HepG2 (cell line): ENCODE results near the gene PIP5K1A. TPM values are rescaled to one million over a fixed set of nuclear protein-coding genes. Genes with fewer than 3 reads are reported as not detected.

Experiments used
- ARNTL ChIP-seq: sonication (generic); formaldehyde crosslinking; IDR thresholded peaks from 2 replicates; pipeline ENCODE4 v1.4.0; 2020; ENCODE audit warnings: mild to moderate bottlenecking, missing genetic modification reagents
- CAMTA2 ChIP-seq: sonication (generic); formaldehyde crosslinking; IDR thresholded peaks from 2 replicates; pipeline ENCODE4 v1.4.0; 2020; ENCODE audit warnings: mild to moderate bottlenecking, missing genetic modification reagents, borderline replicate concordance
- CEBPG ChIP-seq: IDR thresholded peaks from 2 replicates; pipeline ENCODE4 v1.6.1; 2016
- ELF1 ChIP-seq: sonication (generic); formaldehyde crosslinking; IDR thresholded peaks from 2 replicates; pipeline ENCODE4 v1.4.0; 2020; ENCODE audit warnings: missing genetic modification reagents
- ELF3 ChIP-seq: IDR thresholded peaks from 2 replicates; pipeline ENCODE4 v1.6.1; 2016; ENCODE audit warnings: missing genetic modification reagents, missing compliant biosample characterization
- GATAD1 ChIP-seq: IDR thresholded peaks from 2 replicates; pipeline ENCODE4 v1.6.1; 2016; ENCODE audit warnings: missing genetic modification reagents, missing compliant biosample characterization
- HDAC6 ChIP-seq: fragments of 200-600 bp; sonication (generic); IDR thresholded peaks from 2 replicates; pipeline ENCODE4 v1.7.0; 2017; ENCODE audit warnings: mild to moderate bottlenecking, antibody characterized with exemption, low read length, low read depth
- ISX ChIP-seq: sonication (generic); formaldehyde crosslinking; conservative IDR thresholded peaks from 2 replicates; pipeline ENCODE4 v1.5.0; 2020; ENCODE audit warnings: missing genetic modification reagents
- KLF16 ChIP-seq, 2 experiments: sonication (generic) in 1 of 2; formaldehyde crosslinking in 1 of 2; IDR thresholded peaks; 2 replicates each; pipeline versions ENCODE4 v1.6.1 to v1.8.0; 2016 to 2023; ENCODE audit warnings: missing genetic modification reagents in 2 of 2, missing compliant biosample characterization in 1 of 2
- SUZ12 ChIP-seq: fragments of 150-350 bp; IDR thresholded peaks from 2 replicates; pipeline ENCODE4 v1.6.1; 2014; ENCODE audit warnings: low read depth, low read length
- TBX2 ChIP-seq: sonication (generic); formaldehyde crosslinking; IDR thresholded peaks from 2 replicates; pipeline ENCODE4 v1.5.0; 2020; ENCODE audit warnings: missing genetic modification reagents, mild to moderate bottlenecking, borderline replicate concordance
- ZFP36L1 ChIP-seq: sonication (generic); formaldehyde crosslinking; IDR thresholded peaks from 2 replicates; pipeline ENCODE4 v1.8.0; 2022; ENCODE audit warnings: mild to moderate bottlenecking, missing genetic modification reagents, moderate library complexity
- ZNF251 ChIP-seq: sonication (generic); formaldehyde crosslinking; IDR thresholded peaks from 2 replicates; pipeline ENCODE4 v1.9.0; 2021; ENCODE audit warnings: mild to moderate bottlenecking, missing genetic modification reagents
- ZNF350 ChIP-seq: sonication (generic); formaldehyde crosslinking; IDR thresholded peaks from 2 replicates; pipeline ENCODE4 v1.4.0; 2020; ENCODE audit warnings: mild to moderate bottlenecking, low read depth, missing genetic modification reagents, borderline replicate concordance
- ZNF496 ChIP-seq: sonication (generic); formaldehyde crosslinking; IDR thresholded peaks from 2 replicates; pipeline ENCODE4 v1.8.1; 2023; ENCODE audit warnings: mild to moderate bottlenecking, moderate library complexity, missing genetic modification reagents; ENCODE audit not compliant: insufficient replicate concordance
- ZNF660 ChIP-seq: sonication (generic); formaldehyde crosslinking; IDR thresholded peaks from 2 replicates; pipeline ENCODE4 v1.5.1; 2020; ENCODE audit warnings: mild to moderate bottlenecking, low read depth, missing genetic modification reagents, borderline replicate concordance
- polyA plus RNA-seq, 8 experiments: library from polyadenylated mRNA; depleted of rRNA in 3 of 8; stranded (reverse) in 7 of 8; unstranded in 1 of 8; fragments of >200 nt; fragmentation: Illumina TruSeq in 4 of 8; extraction: Trizol in 4 of 8; gene quantifications; 2 replicates each; pipeline versions ENCODE4 v1.2.1 to v1.2.3, GENCODE V29; 2011 to 2016; ENCODE audit warnings: low read depth in 4 of 8, missing spikeins in 1 of 8, mixed read lengths in 1 of 8; ENCODE audit not compliant: insufficient read depth in 1 of 8
- total RNA-seq, 5 experiments: library from RNA; depleted of rRNA; stranded (reverse); fragments of >200 nt; fragmentation: Illumina TruSeq; extraction: Trizol; gene quantifications; 2 replicates each; pipeline ENCODE4 v1.2.3, GENCODE V29; 2016; ENCODE audit warnings: low read depth in 1 of 5
- TF ChIP-seq, protein P1 (sequence below): sonication (generic); formaldehyde crosslinking; IDR thresholded peaks from 2 replicates; pipeline ENCODE4 v1.8.1; 2023; ENCODE audit warnings: mild to moderate bottlenecking, inconsistent platforms, moderate library complexity, missing genetic modification reagents, borderline replicate concordance
- TF ChIP-seq, protein P2 (sequence below): sonication (generic); formaldehyde crosslinking; IDR thresholded peaks from 2 replicates; pipeline ENCODE4 v1.4.0; 2020; ENCODE audit warnings: missing genetic modification reagents
- TF ChIP-seq, protein P3 (sequence below): sonication (generic); formaldehyde crosslinking; conservative IDR thresholded peaks from 2 replicates; pipeline ENCODE4 v1.5.0; 2020; ENCODE audit warnings: missing genetic modification reagents
- TF ChIP-seq, protein P4 (sequence below): sonication (generic); formaldehyde crosslinking; IDR thresholded peaks from 2 replicates; pipeline ENCODE4 v1.5.1; 2020; ENCODE audit warnings: mild to moderate bottlenecking, moderate library complexity, missing genetic modification reagents

PIP5K1A gene
- total and polyA plus RNA-seq, 2 of the 13 experiments (the other 11 are each of a cell fraction or from before 2014, with no cell fraction given) = 45.3 to 65.1 TPM

DNA sequence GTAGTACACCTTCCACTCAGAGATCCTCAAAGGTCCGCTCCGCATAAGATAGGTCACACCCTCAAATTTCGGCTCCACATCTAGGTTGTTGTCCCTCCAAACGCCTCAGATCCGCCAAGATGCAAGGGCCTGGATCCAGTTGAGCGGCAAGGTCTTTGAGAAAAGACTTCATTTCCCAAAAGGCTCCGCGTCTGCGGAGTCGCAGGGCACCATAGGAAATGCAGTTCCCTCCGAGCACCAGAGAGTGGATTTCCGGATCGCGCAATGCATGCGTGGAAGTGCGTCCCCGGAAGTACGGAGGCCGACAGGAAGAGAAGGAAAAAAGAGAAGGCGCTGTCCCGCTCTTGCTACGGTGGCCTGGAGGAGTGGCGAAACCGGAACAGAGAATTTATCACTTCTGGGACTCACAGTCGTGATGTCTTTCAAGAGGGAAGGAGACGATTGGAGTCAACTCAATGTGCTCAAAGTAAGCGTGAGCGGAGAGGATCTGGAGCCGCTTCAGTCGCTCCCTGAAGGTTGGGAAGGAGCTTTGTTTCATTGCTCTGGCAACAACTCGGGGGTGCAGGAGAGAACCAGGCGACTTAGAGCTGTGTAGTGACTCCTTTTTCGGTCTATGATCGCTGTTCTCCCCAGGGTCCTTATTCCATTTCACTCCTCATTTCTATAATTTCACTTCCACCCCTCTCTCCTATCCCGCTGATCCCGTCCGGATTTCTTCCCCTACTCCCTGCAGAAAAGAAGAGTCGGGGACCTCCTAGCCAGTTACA lies 32.4 kb upstream of the PIP5K1A start, which contains the start of the genes LYSMD1 and SCNM1 (continued):
- TF ChIP-seq HDAC6 (no peak), ARNTL (no peak; the same call in 1 of the 2 replicates), CEBPG (peak; percentile 69), ISX (CRISPR knock-in tag) (no peak), TBX2 (CRISPR knock-in tag) (no peak; the same call in none of the 2 replicates), ZNF350 (CRISPR knock-in tag) (peak; percentile 74), KLF16 (CRISPR knock-in tag; IDR thresholded peaks at IDR 0.05) (no peak; a peak in 1 of 4 replicates), ZNF660 (CRISPR knock-in tag) (no peak), ZNF251 (CRISPR knock-in tag) (no peak), ELF3 (CRISPR knock-in tag) (peak; percentile 95), GATAD1 (CRISPR knock-in tag) (peak; percentile 98), ELF1 (peak; percentile 100), SUZ12 (peak; percentile 96), ZNF496 (no peak), ZFP36L1 (CRISPR knock-in tag) (no peak), CAMTA2 (no peak)
- TF ChIP-seq, protein P1, sequence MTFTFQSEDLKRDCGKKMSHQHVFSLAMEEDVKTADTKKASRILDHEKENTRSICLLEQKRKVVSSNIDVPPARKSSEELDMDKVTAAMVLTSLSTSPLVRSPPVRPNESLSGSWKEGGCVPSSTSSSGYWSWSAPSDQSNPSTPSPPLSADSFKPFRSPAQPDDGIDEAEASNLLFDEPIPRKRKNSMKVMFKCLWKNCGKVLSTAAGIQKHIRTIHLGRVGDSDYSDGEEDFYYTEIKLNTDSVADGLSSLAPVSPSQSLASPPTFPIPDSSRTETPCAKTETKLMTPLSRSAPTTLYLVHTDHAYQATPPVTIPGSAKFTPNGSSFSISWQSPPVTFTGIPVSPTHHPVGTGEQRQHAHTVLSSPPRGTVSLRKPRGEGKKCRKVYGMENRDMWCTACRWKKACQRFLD (CRISPR knock-in tag) = no peak; the same call in 1 of the 2 replicates
- TF ChIP-seq, protein P2, sequence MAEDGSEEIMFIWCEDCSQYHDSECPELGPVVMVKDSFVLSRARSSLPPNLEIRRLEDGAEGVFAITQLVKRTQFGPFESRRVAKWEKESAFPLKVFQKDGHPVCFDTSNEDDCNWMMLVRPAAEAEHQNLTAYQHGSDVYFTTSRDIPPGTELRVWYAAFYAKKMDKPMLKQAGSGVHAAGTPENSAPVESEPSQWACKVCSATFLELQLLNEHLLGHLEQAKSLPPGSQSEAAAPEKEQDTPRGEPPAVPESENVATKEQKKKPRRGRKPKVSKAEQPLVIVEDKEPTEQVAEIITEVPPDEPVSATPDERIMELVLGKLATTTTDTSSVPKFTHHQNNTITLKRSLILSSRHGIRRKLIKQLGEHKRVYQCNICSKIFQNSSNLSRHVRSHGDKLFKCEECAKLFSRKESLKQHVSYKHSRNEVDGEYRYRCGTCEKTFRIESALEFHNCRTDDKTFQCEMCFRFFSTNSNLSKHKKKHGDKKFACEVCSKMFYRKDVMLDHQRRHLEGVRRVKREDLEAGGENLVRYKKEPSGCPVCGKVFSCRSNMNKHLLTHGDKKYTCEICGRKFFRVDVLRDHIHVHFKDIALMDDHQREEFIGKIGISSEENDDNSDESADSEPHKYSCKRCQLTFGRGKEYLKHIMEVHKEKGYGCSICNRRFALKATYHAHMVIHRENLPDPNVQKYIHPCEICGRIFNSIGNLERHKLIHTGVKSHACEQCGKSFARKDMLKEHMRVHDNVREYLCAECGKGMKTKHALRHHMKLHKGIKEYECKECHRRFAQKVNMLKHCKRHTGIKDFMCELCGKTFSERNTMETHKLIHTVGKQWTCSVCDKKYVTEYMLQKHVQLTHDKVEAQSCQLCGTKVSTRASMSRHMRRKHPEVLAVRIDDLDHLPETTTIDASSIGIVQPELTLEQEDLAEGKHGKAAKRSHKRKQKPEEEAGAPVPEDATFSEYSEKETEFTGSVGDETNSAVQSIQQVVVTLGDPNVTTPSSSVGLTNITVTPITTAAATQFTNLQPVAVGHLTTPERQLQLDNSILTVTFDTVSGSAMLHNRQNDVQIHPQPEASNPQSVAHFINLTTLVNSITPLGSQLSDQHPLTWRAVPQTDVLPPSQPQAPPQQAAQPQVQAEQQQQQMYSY (CRISPR knock-in tag) = no peak; the same call in 1 of the 2 replicates
- TF ChIP-seq, protein P3, sequence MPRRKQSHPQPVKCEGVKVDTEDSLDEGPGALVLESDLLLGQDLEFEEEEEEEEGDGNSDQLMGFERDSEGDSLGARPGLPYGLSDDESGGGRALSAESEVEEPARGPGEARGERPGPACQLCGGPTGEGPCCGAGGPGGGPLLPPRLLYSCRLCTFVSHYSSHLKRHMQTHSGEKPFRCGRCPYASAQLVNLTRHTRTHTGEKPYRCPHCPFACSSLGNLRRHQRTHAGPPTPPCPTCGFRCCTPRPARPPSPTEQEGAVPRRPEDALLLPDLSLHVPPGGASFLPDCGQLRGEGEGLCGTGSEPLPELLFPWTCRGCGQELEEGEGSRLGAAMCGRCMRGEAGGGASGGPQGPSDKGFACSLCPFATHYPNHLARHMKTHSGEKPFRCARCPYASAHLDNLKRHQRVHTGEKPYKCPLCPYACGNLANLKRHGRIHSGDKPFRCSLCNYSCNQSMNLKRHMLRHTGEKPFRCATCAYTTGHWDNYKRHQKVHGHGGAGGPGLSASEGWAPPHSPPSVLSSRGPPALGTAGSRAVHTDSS (CRISPR knock-in tag) = peak; percentile 98
- TF ChIP-seq, protein P4, sequence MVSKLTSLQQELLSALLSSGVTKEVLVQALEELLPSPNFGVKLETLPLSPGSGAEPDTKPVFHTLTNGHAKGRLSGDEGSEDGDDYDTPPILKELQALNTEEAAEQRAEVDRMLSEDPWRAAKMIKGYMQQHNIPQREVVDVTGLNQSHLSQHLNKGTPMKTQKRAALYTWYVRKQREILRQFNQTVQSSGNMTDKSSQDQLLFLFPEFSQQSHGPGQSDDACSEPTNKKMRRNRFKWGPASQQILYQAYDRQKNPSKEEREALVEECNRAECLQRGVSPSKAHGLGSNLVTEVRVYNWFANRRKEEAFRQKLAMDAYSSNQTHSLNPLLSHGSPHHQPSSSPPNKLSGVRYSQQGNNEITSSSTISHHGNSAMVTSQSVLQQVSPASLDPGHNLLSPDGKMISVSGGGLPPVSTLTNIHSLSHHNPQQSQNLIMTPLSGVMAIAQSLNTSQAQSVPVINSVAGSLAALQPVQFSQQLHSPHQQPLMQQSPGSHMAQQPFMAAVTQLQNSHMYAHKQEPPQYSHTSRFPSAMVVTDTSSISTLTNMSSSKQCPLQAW (CRISPR knock-in tag) = peak; percentile 79
